Osteoblast (primary cell): ENCODE measurements around the gene SERTAD3. TPM values are rescaled to one million over a fixed set of nuclear protein-coding genes. Genes with fewer than 3 reads are reported as not detected.
"Not testable (repeated sequence)": the region's sequence is repeated elsewhere in the genome, so short reads cannot be mapped to it uniquely, and the experiment has no call there.

Experiments used
- DNase-seq: peaks from one replicate; pipeline ENCODE4 v3.0.0; 2011; ENCODE audit warnings: low spot score, mixed read lengths; ENCODE audit not compliant: insufficient read length; ENCODE audit errors: missing footprints
- H2AFZ ChIP-seq: 2 replicates; pipeline ENCODE4 v1.6.0; 2011; ENCODE audit warnings: mild to moderate bottlenecking, low read length
- H3K27ac ChIP-seq: 2 replicates; pipeline ENCODE4 v1.5.1; 2011; ENCODE audit warnings: mild to moderate bottlenecking, low read depth, low read length, moderate library complexity
- H3K27me3 ChIP-seq: 2 replicates; pipeline ENCODE4 v1.6.0; 2012; ENCODE audit warnings: mild to moderate bottlenecking, control low read depth, inconsistent platforms, low read length, moderate library complexity; ENCODE audit not compliant: insufficient read depth
- H3K36me3 ChIP-seq: 2 replicates; pipeline ENCODE4 v1.5.1; 2011; ENCODE audit warnings: mild to moderate bottlenecking, low read length, control low read depth, moderate library complexity; ENCODE audit not compliant: insufficient read depth
- H3K4me1 ChIP-seq: 2 replicates; pipeline ENCODE4 v1.5.1; 2011; ENCODE audit warnings: mild to moderate bottlenecking, low read length, control low read depth, moderate library complexity; ENCODE audit not compliant: insufficient read depth
- H3K4me2 ChIP-seq: 2 replicates; pipeline ENCODE4 v1.6.0; 2011; ENCODE audit warnings: mild to moderate bottlenecking, low read length; ENCODE audit not compliant: insufficient read depth
- H3K4me3 ChIP-seq: fragments of 200-600 bp; sonication (generic); 3 replicates; pipeline ENCODE4 v1.5.1; 2012; ENCODE audit warnings: mild to moderate bottlenecking, low read length, inconsistent platforms; ENCODE audit not compliant: insufficient read depth
- H3K79me2 ChIP-seq: 2 replicates; pipeline ENCODE4 v1.6.0; 2012; ENCODE audit warnings: mild to moderate bottlenecking, low read length, control low read depth, inconsistent platforms; ENCODE audit not compliant: insufficient read depth
- H3K9me3 ChIP-seq: 2 replicates; pipeline ENCODE4 v1.5.1; 2011; ENCODE audit warnings: low read depth, low read length, control low read depth
- H4K20me1 ChIP-seq: 2 replicates; pipeline ENCODE4 v1.6.0; 2012; ENCODE audit warnings: mild to moderate bottlenecking, low read length, control low read depth; ENCODE audit not compliant: insufficient read depth
- CTCF ChIP-seq: IDR thresholded peaks from 2 replicates; pipeline ENCODE4 v1.5.1; 2011; ENCODE audit warnings: mild to moderate bottlenecking, low read depth, low read length, moderate library complexity; ENCODE audit errors: extremely low read depth
- total RNA-seq: library from RNA; depleted of rRNA; stranded (reverse); fragments of >200 nt; gene quantifications from 2 replicates; pipeline ENCODE4 v1.2.3, GENCODE V29; 2012

Gene SERTAD3
- total RNA-seq, 1 donor: 23.5 TPM

GRCh38 chr19:40457048-40457447 lies 12.9 kb upstream of the SERTAD3 start:
- H3K4me3 ChIP-seq: no peak overlapping the region
- no peaks in the 10 kb centered on the region for H3K27me3 ChIP-seq
- no peak overlapping the region for H3K27ac ChIP-seq
- H4K20me1 ChIP-seq: no peaks in the 10 kb centered on the region
- H3K36me3 ChIP-seq: no peaks in the 10 kb centered on the region
- no peak for TF ChIP-seq CTCF
- no peaks in the 10 kb centered on the region for H3K9me3 ChIP-seq
- no peak overlapping the region for H3K4me2 ChIP-seq
- H3K79me2 ChIP-seq: peaks cover 2% of the 10 kb centered on the region
- no peaks in the 10 kb centered on the region for H3K4me1 ChIP-seq
- H2AFZ ChIP-seq: no peak overlapping the region
- peak; percentile 51 for DNase-seq

GRCh38 chr19:40453943-40454342 lies 9.8 kb upstream of the SERTAD3 start:
- DNase-seq, H3K4me3 ChIP-seq, H3K4me2 ChIP-seq, H3K27me3 ChIP-seq, H3K36me3 ChIP-seq, H2AFZ ChIP-seq, H3K79me2 ChIP-seq, H3K27ac ChIP-seq, H3K9me3 ChIP-seq, H4K20me1 ChIP-seq, H3K4me1 ChIP-seq: not testable (repeated sequence)

- no peak overlapping the region for H3K4me3 ChIP-seq
- no peaks in the 10 kb centered on the region for H4K20me1 ChIP-seq
- TF ChIP-seq CTCF: no peak
- H3K4me2 ChIP-seq: no peak overlapping the region
- H3K27me3 ChIP-seq: no peaks in the 10 kb centered on the region
- peak; percentile 0 for DNase-seq
- H3K4me1 ChIP-seq: no peaks in the 10 kb centered on the region
- H3K79me2 ChIP-seq: no peaks in the 10 kb centered on the region
- H2AFZ ChIP-seq: no peak overlapping the region
- H3K9me3 ChIP-seq: no peaks in the 10 kb centered on the region
- H3K36me3 ChIP-seq: no peaks in the 10 kb centered on the region
- no peak overlapping the region for H3K27ac ChIP-seq
These were observed 9.1 kb upstream of the SERTAD3 start for GRCh38 chr19:40453151-40453735.

- Histone ChIP-seq H3K4me2 (no peak overlapping the region), H3K36me3 (no peaks in the 10 kb centered on the region), H3K27ac (no peak overlapping the region), H3K4me3 (no peak overlapping the region), H4K20me1 (no peaks in the 10 kb centered on the region), H3K9me3 (no peaks in the 10 kb centered on the region), H3K4me1 (no peaks in the 10 kb centered on the region), H2AFZ (no peak overlapping the region), H3K79me2 (no peaks in the 10 kb centered on the region), H3K27me3 (no peaks in the 10 kb centered on the region)
- TF ChIP-seq CTCF: no peak
- DNase-seq: no peak
These were observed 7.9 kb upstream of the SERTAD3 start for GRCh38 chr19:40452016-40452415.
